GM10847 (cell line): ENCODE data around the gene CMSS1.

ENCODE experiments used
- POLR2A ChIP-seq: IDR thresholded peaks from 2 replicates; pipeline ENCODE4 v1.6.1; 2011; ENCODE audit not compliant: insufficient read length; ENCODE audit errors: extremely low read depth

Gene CMSS1

DNA sequence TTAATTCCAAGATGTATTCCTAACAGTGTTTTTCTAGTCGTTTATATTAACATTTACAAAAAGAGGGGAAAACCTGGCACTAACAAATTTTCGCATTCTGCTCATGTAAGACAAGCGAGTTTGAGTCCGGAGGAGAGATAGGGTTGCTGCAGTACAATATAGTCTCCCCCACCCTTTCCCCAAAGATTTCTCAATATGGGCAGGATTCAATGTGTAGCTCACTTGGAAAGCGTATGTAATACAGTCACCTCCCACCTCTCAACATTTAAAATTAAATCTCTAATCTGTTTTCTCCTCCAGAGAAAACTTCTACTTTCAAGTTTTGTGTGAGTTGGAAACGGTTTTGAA, 57.9 kb downstream of the CMSS1 start:
- no peak for TF ChIP-seq POLR2A

DNA sequence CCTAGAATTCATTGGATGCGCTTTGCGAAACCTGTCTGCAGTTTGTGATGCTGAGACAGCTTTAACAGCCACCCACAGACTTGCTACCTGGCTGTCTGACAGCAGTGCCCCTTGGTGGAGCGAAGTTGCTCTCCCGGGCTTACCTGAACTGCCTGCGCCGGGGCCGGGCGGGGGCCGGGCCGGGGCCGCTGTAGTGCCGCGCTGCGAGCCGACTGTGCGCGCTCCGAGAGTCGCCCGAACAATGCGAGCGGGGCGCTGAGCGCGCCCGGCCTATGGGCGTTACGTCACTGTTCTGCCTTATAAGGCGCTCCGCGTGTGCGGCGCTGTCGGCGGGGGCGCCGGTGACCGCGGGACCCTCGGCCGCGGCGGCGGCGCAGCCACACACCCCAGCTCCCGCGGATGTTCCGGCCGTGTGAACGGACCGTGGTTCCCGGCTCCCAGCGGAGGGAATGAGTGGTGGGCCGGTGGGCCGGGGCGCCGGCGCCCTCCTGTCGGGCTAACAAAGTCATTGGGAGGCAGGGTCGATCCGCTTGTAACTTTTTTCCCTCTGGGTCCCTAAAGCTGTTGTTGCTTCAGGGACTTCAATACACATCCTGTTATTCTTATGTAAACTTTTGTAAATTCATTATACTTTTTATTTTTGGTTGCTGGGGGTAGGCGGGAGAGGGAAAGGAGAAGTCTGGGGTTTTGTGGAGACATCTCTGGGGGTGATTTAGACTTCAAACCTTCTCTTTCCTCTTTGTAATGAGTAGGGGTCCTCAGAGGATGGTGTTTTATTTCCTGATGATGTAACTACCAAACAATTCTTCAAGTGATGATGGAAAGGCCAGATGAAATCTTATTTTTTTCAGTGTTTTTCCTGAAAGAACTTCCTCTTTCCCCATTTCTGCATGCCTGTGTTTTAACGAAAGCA, 58.5 kb downstream of the CMSS1 start:
- peak; percentile 46 for TF ChIP-seq POLR2A

DNA sequence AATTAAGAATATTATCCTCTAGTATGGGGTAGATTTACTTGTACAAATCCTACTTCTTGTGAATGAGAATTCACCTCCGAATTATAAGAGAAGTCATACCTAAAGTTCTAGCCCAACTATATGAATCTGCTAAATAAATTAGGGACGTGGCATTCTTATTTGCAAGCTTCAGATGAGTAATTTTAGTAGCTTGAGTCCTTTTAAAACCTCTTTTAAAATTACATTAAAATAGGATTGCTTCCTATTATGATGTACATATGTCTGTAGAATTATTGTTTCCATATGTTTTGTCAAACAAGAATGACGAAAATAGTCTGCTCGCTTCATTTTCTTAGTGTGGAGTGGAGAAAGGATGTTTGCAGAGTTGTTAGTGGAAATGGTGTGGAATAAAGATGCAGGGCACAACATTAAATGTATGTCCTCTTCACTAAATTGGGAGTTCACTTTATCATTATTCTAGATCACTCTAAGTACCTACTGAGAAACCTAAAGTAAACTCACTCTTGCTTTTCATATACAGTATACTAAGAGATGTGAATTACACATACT, 59.4 kb downstream of the CMSS1 start:
- no peak for TF ChIP-seq POLR2A

DNA sequence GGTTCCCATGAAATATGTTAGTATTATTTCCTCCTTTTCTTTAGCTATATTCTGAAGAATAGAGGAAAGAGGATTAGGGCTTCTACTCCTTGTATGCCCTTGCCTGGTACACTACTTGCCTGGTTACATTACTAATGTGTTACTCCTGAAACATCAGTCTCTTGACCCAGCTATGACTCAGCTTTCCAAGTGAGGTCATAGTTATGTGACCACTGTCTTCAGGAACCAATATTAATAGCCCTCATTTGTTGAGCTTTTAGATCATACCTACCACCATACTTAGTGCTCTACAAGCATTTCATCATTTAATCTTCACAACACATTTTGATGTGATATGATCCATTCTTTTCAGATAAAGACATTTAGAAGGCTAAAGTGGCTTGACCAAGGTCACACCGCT, 60.3 kb downstream of the CMSS1 start:
- no peak for TF ChIP-seq POLR2A

DNA sequence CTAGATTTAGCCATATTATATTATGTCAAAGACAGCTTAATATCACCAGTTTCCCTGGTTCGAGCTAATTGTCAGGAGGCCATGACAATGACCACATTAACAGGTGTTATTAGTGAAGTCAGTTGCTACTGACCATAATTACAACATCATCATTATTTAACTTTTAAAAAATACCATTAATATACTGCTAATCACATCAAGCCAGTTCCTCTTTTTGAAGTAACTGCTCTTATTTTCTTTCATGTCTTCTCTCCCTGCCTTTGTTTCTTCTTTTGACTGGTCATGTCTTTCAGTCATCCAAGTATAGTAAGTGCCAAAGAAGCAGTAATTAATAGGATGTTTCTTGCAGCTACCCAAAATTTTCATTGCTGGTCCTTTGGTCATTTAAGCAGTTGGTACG, 61.6 kb downstream of the CMSS1 start:
- no peak for TF ChIP-seq POLR2A

DNA sequence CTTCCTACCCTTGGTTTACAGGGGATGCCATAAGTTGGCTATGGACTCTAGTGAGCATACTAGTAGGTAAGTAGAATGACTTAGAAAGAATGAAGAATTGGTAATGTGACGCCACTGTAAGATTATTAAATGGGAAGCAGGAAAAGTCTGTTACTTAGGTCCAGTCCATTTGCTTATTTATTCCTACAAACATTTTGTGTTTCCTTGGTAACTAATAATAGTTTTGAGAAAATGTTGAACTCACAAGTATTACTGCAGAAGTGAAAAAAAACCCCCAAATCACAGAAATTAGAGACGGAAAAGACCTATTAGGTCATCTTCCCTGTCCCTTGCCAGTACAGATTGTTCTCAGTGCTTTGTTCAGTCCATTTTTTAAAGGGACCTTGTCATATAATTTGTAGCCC, 63.5 kb downstream of the CMSS1 start:
- no peak for TF ChIP-seq POLR2A

DNA sequence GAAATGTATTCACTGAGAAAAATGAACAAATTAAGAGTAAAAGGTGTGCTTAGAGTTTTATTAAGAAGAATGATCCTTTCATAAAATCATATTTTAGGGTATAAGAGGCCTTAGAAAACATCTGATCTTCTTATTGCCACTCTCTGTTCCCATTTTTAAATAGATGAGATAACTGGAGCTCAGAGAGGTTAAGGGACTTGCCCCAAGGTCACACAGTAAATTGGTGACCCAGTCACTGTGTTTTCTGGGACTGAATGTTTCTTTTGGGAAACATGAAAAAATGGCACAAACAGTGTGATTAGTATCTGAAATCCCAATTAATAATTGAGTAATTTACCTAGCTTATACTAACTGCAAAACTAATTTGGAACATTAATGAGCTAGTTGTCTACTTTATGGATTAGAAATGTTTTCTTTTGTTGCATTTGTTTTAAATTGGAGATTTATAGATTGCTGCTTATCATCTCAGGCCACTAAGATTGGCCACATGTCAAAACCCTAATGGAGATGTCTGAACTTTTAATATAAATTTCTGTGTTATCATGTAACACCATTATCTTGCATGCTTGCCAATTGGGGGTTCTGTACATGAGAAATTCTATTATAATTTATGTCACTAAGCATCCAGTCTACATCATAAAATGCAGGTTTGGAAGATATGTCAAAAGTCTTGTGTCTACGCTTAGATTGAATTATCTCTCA, 64.9 kb downstream of the CMSS1 start:
- TF ChIP-seq POLR2A: no peak

DNA sequence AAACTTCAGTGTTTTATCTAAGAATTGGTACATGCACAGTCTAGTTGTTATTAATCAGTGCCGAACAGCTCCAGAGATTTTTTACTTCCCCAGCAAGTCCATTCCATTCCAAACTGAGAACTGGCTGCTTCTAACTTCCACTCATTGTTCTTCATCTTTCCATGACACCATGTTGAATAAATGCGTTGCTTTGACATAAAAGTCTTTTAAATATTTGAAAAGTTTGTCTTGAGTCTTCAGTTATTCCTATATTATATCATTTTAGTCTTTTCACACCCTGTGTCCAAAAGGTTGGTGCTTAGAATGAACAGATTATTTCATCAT, 65.4 kb downstream of the CMSS1 start:
- TF ChIP-seq POLR2A: no peak

DNA sequence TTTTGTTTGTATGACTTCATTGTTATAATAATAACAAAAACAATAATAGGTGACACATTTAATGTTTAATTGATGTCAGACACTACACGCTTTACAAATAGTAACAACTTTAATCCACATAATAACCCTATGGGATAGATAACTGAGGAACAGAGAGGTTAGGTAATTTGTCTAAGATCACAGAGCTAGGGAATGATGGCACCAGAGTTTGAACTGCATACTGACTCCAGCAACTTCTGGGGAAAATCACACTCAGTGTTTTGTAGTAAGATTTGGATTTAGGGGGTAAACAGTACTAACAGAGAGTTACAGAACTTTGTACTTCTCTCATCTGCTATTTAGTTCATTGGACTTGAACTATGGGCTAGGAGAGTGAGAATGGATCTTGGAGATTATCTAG, 66.0 kb downstream of the CMSS1 start:
- no peak for TF ChIP-seq POLR2A

DNA sequence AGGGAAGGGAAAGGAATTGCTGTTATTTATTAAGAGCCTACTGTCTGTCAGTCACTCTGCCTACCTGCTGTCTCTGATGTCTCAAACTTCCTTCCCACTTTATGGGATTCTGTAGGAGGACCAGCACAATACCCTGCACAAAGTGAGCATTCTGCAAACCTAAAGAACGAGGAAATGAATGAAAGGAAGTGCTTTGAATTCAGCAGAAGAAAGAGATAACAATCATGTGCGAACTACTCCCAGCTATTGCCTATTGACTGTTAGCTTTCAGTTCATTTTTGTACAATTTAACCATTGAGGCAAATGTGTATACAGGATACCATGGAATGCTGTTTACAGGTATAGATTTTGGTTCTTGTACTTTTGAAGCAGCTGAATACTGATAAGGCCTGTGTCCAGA, 66.8 kb downstream of the CMSS1 start:
- no peak for TF ChIP-seq POLR2A

DNA sequence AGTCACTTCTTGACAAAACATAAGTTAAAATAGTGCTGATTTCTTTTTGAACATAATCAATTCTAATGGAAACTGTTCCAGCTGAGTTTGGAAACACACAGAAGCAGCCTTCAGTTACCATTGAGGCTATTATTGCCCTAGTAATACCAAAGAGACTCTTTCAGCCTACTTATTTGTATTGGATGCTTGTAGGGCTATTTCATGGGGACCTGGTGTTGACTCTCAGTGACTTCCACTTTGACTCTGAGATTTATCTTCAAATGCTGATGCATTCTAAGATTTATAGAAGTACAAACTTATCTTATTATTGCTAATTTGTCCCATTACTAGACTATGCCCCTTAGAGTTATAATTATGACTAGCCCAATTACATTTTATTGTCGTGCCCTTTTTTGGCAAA, 67.4 kb downstream of the CMSS1 start:
- TF ChIP-seq POLR2A: no peak

DNA sequence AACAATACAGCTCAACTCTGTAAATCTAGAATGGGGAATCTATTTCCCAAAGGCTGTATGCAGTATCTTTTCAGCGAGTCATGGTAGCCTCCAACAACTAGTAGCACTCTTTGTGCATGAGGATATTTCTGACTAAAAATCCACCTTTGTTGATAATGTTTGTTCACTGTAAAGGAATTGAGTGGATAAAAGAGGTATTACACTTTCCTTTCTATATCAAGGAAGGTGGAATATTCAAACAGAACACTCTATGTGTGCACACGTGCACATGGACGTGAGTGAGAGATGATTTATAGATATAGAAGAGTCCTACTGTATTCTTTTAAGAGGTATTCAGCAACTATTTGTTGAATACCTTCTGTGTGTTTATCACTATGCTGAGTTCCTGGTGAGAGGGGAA, 68.2 kb downstream of the CMSS1 start:
- TF ChIP-seq POLR2A: no peak

DNA sequence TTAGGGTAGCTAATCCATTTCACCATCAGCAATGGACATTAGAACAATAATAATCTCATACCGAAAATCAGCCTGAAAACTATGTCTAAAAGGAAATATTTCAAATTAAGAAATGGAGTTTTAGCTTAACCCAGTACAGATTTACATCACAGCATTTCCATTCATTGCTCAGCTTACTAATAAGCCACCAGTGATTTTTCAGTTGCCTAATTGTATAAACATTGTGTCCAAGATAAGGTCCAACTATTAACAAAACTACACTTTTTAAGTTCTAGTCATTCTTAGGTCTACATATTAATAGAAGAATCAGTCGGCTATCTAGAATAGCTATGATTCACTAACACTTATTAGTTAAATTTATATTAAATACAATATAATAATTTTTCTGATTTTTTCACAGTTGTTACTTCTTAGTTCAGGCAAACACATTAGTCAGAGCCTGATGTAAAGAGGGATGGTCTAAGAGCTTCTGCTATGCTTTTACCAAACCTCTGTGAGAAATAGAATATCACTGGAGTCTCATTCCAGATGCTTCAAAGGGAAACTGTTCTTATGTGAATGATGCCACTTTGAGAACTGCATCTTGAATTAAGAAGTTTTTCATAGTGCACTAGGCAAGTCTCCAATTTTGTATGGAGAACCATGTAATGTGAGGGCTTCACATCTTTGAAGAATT, 74.1 kb downstream of the CMSS1 start:
- no peak for TF ChIP-seq POLR2A

DNA sequence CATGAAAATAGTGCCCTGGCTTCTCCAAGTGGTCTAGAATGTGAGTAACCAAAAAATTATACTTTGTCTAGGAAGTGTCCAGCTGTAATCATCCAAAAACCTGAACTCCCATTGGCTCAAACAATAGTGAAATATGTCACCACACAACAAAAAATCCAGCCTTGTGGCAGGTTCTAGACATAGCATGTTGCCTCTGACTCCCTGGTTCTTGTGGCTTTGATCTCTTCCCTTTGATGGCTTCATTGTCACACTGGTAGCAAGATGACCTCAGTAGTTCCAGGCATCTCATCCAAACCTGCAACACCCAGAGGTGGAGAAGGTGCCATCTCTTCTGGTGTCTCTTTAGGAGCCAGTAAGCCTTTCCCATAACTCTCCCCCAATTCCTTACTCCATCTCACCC, 74.7 kb downstream of the CMSS1 start:
- no peak for TF ChIP-seq POLR2A

DNA sequence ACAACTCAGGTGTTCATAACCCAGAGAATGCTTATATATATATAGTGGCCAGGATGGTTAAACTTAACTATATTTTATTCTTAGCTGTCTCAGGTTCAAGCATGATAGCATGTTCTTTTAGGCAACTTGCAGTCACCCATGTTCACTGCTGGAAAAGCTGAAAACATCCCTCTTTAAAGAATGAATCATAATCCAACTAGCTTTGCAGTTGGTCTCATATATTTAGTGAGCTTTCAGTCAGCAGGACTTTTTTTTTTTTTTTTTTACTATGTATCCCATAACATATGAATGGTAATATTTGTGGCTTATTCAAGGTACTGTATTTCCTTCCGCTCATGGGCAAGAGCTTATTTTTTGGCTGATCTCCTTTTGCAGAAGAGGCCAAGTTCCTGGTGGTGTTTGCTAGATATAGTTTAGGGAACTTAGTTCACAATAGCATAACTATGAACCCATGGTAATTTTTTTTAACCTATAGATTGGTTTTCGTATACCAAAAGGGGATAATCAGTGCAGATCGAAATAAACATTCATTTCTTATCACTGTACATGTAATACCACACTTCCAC, 77.6 kb downstream of the CMSS1 start:
- no peak for TF ChIP-seq POLR2A
